Keratinocyte (primary cell): Measurements from ENCODE around the gene HSD11B1L.

ENCODE experiments used
- CTCF ChIP-seq, 3 experiments: IDR thresholded peaks in 1 of 3; conservative IDR thresholded peaks in 1 of 3; optimal IDR thresholded peaks in 1 of 3; 2 replicates in 2 of 3; 3 replicates in 1 of 3; pipeline versions ENCODE3 to v1.5.1; 2011; ENCODE audit warnings: low read length in 3 of 3, mild to moderate bottlenecking in 3 of 3, moderate library complexity in 2 of 3, control low read depth in 1 of 3, inconsistent platforms in 1 of 3; ENCODE audit not compliant: insufficient read depth in 2 of 3; ENCODE audit errors: extremely low read depth in 1 of 3
- EZH2 ChIP-seq: IDR thresholded peaks from one replicate; pipeline ENCODE4 v1.6.1; 2012; ENCODE audit warnings: inconsistent platforms, mild to moderate bottlenecking, low read length, moderate library complexity

DNA sequence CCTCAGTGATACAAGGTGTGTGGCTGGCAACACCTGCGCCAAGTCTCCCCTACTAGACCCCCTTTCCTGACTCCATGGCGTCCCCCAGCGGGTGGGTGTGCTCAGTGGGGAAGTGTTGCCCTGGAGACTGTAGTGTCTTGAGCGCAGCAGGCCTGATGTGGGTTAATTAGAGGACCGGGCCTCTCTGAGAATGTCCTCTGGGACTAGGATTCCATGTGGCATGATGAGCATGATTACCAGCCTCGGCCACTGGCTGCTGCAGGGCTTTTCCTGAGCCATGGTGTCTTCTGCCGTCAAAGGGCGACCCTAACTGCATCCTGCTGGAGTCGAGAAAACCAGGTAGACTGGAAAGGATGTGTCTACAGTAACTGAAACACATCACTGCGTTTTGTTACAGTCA lies 28.6 kb upstream of the HSD11B1L start:
- TF ChIP-seq CTCF (optimal IDR thresholded peaks at IDR 0.05 in 1 of 3, IDR thresholded peaks at IDR 0.05 in 1 of 3, conservative IDR thresholded peaks at IDR 0.05 in 1 of 3; ENCODE audit: extremely low read depth in 1 of 3, insufficient read depth in 2 of 3, low read length in 3 of 3) (no peak), EZH2 (no peak)
